ENCODE measurements around the gene ARMS2.

The ARMS2 gene, protein sequence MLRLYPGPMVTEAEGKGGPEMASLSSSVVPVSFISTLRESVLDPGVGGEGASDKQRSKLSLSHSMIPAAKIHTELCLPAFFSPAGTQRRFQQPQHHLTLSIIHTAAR

DNA sequence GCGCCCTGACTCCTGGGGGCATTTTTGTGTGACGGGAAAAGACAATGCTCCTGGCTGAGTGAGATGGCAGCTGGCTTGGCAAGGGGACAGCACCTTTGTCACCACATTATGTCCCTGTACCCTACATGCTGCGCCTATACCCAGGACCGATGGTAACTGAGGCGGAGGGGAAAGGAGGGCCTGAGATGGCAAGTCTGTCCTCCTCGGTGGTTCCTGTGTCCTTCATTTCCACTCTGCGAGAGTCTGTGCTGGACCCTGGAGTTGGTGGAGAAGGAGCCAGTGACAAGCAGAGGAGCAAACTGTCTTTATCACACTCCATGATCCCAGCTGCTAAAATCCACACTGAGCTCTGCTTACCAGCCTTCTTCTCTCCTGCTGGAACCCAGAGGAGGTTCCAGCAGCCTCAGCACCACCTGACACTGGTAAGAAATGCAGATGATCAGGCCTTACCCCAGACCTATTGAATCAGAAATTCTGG lies at the start of gene ARMS2:
Gene ARMS2 (plus strand): TSS at position 51 of the 478 bp plus-strand sequence. CDS start 75 bp downstream, at position 126.
- DNase-seq (ENCODE audit: low read depth): no peak

- DNase-seq (ENCODE audit: low read depth): peak; percentile 12
Measured at GRCh38 chr10:122407375-122408125, 46.9 kb upstream of the ARMS2 start.

GRCh38 chr10:122413327-122413726 lies 41.1 kb upstream of the ARMS2 start:
- no peak for DNase-seq (ENCODE audit: low read depth)

DNA sequence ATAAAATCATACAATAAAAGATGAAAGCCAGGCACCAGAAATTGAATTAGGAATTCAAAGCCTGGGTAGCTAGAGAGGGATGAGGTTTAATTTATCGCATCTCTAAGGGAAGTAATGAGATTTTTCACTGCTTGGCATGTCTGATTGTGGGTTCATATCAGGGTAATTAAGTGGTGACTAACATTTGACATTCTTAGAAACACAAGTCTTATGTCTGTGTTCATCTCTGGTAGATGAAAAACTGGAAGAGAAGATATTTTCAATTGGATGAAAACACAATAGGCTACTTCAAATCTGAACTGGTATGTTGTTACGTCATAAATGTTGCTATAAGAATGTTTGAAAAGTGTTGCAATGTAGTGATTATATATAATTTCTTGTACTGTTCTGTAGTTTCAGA lies 36.8 kb upstream of the ARMS2 start:
- no peak for DNase-seq (ENCODE audit: low read depth)

GRCh38 chr10:122419016-122419415 lies 35.4 kb upstream of the ARMS2 start:
- no peak for DNase-seq (ENCODE audit: low read depth)

DNA sequence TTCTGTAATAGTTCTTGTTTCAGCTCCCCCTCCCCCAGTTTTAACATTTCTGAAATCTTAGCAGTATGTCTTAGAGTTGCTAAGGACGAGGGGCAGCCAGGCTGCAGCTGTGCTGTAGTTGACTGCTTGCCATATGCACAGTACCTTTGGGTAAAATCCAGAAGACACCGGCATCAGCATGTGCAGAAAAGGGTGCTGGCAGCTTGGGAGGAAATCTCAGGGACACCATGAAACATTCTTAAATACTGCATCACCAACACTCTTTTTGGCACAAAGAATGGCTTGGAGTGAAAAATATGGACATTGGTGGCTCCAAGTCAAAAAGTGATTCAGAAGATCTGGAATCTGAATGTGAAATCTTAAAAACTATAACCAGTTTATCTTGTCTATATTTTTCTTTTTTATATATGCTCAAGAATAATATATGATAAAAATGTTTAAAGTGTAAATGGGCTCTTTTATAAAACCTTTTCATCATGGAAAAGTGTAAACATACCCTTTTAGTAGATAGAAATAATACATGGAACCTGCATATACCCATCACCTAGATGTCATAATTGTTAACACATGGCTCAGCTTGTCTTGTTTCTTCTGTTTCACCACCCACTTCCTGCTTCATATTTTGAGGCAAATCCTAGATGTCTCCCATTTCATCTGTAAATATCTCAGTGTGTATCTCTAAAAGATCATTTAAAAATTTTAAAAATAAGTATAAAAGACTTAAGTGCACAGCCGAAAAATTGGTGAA lies 34.4 kb upstream of the ARMS2 start:
- DNase-seq (ENCODE audit: low read depth): no peak

GRCh38 chr10:122420624-122421007 lies 33.8 kb upstream of the ARMS2 start:
- DNase-seq (ENCODE audit: low read depth): no peak

- no peak for DNase-seq (ENCODE audit: low read depth)
Measured at GRCh38 chr10:122421054-122421625, 33.3 kb upstream of the ARMS2 start.

DNA sequence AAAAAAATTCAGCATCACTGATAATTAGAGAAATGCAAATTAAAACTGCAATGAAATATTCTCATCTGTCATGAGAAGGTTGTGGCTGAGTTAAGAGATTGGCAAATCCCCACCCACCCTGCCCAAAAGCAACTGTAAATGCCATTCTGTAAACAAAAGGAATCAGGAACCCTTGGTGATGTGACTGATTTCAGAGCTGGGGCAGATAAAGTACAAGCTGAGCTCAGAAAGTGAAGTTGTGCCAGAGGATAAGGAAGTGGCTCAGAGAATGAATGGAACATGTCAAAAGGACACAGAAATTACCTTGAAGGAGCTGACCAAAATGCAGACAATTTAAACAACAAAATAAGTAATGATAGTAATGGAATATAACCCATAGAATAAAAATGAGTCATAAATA lies 32.7 kb upstream of the ARMS2 start:
- no peak for DNase-seq (ENCODE audit: low read depth)

- DNase-seq (ENCODE audit: low read depth): no peak
Measured at GRCh38 chr10:122422266-122422989, 32.0 kb upstream of the ARMS2 start.

DNA sequence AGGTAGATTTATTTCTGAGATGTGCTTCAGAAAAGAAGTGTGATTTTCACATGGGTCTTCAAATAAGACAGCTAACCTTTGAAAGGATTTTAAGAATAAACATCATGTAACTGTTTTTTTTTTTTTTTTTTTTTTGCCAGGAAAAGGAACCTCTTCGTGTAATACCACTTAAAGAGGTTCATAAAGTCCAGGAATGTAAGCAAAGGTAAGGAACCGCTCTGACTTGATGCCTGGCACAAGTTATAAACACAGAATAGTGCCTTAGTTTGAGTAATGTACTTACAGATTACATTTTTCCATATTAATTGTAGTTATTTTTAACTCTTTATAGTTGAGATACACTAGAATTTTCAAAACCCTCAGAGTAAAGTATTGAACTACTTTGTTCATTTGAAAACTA lies 30.4 kb upstream of the ARMS2 start:
- no peak for DNase-seq (ENCODE audit: low read depth)

- DNase-seq (ENCODE audit: low read depth): no peak
Measured at GRCh38 chr10:122426829-122427228, 27.6 kb upstream of the ARMS2 start.

DNA sequence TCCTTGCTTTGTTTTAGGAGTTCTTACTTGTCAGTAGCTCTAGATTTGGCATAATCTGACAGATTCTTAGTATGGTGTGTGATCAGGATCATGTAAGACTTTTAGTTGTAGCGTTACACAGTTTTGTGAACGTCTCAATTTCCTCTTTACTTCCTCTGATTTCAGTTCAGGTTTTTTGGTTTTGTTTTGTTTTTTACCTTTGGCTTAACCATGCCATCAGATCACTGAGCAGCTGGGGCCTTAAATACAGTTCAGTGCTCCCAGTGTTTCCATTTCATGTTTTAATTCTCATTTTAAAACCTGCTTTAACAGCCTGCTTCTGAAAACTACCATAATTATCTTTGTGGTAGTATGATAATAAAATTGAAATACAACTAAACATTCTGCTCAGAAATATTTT lies 27.2 kb upstream of the ARMS2 start:
- no peak for DNase-seq (ENCODE audit: low read depth)

- DNase-seq (ENCODE audit: low read depth): no peak
Measured at GRCh38 chr10:122435212-122435827, 19.1 kb upstream of the ARMS2 start.

- no peak for DNase-seq (ENCODE audit: low read depth)
Measured at GRCh38 chr10:122441961-122442360, 12.5 kb upstream of the ARMS2 start.

DNA sequence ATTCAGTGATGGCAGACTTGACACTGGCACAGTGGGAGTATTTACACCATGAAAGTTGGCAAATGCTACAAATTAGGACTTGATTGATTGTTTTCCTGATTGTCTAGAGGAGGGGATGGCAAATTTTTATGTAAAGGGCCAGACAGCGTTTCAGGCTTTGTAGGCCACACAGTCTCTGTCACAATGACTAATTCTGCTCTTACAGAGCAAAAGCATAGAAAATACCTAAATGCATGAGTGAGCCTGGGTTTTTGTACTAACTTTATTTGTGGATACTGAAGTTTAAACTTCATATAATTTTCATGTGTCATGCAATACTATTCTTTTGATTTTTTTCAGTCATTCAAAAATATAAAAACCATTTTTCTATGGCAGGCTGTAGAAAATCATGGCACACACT lies 9.0 kb upstream of the ARMS2 start:
- no peak for DNase-seq (ENCODE audit: low read depth)

GRCh38 chr10:122445904-122446303 lies 8.5 kb upstream of the ARMS2 start:
- no peak for DNase-seq (ENCODE audit: low read depth)

- DNase-seq (ENCODE audit: low read depth): no peak
Measured at GRCh38 chr10:122446668-122447423, 7.6 kb upstream of the ARMS2 start.

DNA sequence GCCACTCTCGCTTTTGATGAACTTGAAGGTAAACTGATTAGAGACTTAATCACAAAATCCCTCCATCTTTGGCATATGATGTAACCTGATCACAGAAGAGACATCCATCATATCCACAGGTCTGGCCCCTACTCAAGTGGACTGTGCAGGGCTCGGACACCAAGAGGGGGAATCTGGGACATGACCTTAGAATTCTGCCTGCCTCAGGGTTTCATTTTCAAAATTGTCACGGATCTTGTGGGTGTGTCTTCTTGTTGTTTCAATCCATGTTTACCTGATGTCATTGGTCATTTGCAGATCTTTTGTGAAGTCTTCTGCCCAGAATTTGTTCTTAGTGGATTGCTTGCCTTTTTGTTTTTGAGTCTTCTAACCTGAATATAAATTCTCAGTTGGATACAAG lies 5.9 kb upstream of the ARMS2 start:
- no peak for DNase-seq (ENCODE audit: low read depth)

DNA sequence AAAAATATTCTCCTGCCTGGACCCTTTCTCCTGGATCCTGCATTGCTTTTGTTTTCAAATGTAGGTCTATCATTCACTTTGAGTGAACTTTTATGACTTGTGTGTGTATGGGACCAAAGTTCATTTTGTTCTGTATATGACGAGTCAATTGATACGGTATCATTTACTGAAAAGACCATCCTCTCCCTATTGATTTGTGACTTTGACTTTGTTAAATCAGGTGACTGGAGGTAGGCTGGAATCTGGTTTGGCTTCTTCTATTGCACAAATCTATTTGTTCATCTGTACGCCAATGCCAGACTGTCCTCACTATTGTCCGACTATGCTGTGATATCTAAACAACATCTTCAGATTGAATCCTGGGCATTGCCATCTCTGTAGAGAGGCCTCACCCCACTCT lies 5.3 kb upstream of the ARMS2 start:
- DNase-seq (ENCODE audit: low read depth): no peak

All from stimulated activated CD8-positive, alpha-beta memory T cell treated with anti-CD3 and anti-CD28 coated beads, Interleukin-15, amount 100 ng/mL, for 1 hour (primary cell).